Peyer's patch (tissue), 4 donors: ENCODE data around the gene RNF26.

Source experiments
- POLR2A ChIP-seq, 2 donors: fragments of 450-650 bp; IDR thresholded peaks; one replicate each; pipeline ENCODE4 v1.5.1; 2017; ENCODE audit warnings: antibody characterized with exemption in 2 of 2, mild to moderate bottlenecking in 2 of 2, moderate library complexity in 2 of 2
- TF ChIP-seq, protein P1 (sequence below), 6 experiments: fragments of 450-650 bp in 4 of 6; fragments of 200-600 bp in 2 of 6; sonication (generic) in 1 of 6; IDR thresholded peaks; one replicate each; pipeline ENCODE4 v1.5.1; 2017 to 2019; ENCODE audit warnings: antibody characterized with exemption in 6 of 6, mild to moderate bottlenecking in 3 of 6, moderate library complexity in 1 of 6

DNA sequence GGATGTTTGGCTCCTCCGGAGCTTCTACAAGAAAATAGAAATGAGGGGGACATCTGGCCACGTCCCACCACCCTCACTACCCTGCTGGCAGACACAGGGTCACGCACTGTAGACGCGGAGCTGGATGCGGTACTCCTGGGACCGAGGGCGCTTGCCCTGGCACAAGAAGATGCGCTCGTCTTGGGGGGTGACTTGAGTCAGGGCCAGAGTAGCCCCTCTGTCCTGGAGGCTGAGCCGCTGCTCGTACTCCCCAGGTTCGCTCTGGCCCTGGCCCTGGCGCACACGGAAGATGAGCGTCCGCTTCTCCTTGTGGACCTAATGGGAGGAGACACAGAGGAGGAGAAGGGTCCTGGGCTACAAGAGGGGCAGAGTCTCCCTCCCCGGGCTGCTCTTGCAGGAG is 19.6 kb upstream of the RNF26 start:
- no peak for TF ChIP-seq POLR2A (IDR thresholded peaks at IDR 0.05)
- TF ChIP-seq, protein P1, sequence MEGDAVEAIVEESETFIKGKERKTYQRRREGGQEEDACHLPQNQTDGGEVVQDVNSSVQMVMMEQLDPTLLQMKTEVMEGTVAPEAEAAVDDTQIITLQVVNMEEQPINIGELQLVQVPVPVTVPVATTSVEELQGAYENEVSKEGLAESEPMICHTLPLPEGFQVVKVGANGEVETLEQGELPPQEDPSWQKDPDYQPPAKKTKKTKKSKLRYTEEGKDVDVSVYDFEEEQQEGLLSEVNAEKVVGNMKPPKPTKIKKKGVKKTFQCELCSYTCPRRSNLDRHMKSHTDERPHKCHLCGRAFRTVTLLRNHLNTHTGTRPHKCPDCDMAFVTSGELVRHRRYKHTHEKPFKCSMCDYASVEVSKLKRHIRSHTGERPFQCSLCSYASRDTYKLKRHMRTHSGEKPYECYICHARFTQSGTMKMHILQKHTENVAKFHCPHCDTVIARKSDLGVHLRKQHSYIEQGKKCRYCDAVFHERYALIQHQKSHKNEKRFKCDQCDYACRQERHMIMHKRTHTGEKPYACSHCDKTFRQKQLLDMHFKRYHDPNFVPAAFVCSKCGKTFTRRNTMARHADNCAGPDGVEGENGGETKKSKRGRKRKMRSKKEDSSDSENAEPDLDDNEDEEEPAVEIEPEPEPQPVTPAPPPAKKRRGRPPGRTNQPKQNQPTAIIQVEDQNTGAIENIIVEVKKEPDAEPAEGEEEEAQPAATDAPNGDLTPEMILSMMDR (IDR thresholded peaks at IDR 0.05): no peak
